ENCODE results near the gene NT5M. TPM values are rescaled to one million over a fixed set of nuclear protein-coding genes. Genes with fewer than 3 reads are reported as not detected.
"Not testable (repeated sequence)": the region's sequence is repeated elsewhere in the genome, so short reads cannot be mapped to it uniquely, and the experiment has no call there.

NT5M gene
- 1.9 and 2.9 TPM in 2 replicates for total RNA-seq (2014; rRNA removed; shearing (Covaris generic))
- polyA plus RNA-seq (2015; cell fraction: cytosol; rRNA removed): 2.7 and 2.9 TPM in 2 replicates
- 3.0 and 5.5 TPM in 2 replicates for polyA plus RNA-seq (2015; cell fraction: nucleus; rRNA removed)

GRCh38 chr17:17303010-17303846 is at the start of gene NT5M:
Gene NT5M, plus strand, starts transcription at chr17:17303373. Its CDS starts 178 bp downstream, at chr17:17303551.
- peak; percentile 63 for DNase-seq (ENCODE audit: low read depth)

- DNase-seq (ENCODE audit: low read depth): no peak
Observed at GRCh38 chr17:17253406-17253805, 49.8 kb upstream of the NT5M start.

DNA sequence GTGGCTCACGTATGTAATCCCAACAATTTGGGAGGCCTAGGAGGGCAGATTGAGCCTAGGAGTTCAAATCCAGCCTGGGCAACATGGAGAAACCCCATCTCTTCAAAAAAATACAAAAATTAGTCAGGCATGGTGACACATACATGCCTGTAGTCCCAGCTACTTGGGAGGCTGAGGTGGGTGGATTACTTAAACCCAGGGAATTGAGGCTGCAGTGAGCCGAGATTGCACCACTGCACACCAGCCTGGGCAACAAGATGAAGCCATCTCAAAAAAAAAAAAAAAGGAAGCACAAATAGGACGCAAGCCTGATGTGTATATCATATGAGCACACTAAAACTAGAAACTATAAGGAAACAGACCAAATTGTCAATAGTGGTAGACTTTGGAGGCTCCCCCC is 49.1 kb upstream of the NT5M start:
- DNase-seq (ENCODE audit: low read depth): no peak

GRCh38 chr17:17255689-17256088 is 47.5 kb upstream of the NT5M start:
- DNase-seq (ENCODE audit: low read depth): not testable (repeated sequence)

- DNase-seq (ENCODE audit: low read depth): no peak
Observed at GRCh38 chr17:17256316-17256715, 46.9 kb upstream of the NT5M start.

DNA sequence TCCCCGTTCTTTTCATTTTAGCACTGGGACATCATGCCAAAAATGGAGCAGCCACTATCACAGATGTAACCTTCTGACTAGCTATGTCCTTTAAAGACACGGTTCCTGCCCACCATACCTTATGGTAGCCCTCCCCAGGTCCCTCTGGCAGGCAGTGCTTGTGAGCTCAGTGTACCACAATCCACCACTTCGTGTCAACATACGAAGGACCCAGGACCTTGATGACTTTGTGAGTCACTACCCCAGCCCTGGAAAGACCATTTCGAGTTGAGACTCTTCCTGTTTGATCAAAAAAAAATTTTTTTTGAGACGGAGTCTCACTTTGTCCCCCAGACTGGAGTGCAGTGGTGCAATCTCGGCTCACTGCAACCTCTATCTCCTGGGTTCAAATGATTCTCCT is 45.2 kb upstream of the NT5M start:
- no peak for DNase-seq (ENCODE audit: low read depth)

GRCh38 chr17:17258998-17259397 is 44.2 kb upstream of the NT5M start:
- DNase-seq (ENCODE audit: low read depth): no peak

DNA sequence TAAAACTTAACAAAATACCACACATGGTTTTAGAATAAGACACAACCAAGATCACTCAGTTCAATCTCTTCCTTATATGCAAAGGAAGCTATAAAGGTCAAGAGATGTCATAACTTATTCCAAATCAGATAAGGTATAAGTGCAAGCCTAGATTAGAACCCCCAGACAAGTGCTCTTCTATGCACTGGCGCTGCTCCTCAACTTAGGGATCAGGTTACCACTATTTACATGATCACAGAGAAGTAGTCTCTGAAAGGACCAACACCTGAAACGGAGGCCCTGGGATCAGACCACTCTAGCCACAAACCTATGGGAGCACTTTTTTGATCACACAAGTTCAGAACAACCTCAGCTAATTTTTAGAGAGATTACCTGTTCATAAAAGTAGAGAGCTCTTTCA is 38.7 kb upstream of the NT5M start:
- no peak for DNase-seq (ENCODE audit: low read depth)

GRCh38 chr17:17269926-17270773 is 33.0 kb upstream of the NT5M start:
- DNase-seq (ENCODE audit: low read depth): no peak

DNA sequence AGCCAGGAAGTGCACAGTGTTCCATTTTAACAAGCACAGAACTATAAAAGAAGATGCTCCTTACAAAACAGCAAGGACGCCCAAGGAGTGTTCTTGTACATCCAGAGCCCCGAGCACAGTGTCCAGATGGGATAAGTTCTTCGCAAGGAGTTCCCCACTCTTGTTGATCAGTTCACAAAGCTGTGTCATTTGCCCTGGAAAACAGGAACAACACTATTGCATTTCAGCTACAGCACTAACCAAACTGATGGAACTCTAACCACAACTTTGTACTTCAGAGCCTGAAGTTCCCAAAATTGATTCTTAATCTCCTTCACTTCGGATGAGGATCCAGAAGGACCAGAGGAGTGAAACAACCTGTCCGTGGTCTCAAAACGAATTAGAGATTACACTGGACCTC is 27.2 kb upstream of the NT5M start:
- no peak for DNase-seq (ENCODE audit: low read depth)

DNA sequence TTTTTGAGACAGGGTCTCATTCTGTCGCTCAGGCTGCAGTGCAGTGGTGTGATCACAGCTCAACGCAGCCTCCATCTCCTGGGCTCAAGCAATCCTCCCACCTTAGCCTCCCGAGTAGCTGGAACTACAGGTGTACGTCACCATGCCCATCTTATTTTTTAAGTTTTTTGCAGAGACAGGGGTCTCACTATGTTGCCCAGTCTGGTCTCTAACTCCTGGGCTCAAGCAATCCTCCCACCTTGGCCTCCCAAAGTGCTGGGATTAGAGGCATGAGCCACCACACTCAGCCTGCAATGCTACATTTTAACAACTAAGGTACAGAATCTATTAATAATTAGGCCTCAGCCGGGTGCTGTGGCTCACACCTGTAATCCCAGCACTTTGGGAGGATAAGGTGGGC is 25.7 kb upstream of the NT5M start:
- DNase-seq (ENCODE audit: low read depth): not testable (repeated sequence)

DNA sequence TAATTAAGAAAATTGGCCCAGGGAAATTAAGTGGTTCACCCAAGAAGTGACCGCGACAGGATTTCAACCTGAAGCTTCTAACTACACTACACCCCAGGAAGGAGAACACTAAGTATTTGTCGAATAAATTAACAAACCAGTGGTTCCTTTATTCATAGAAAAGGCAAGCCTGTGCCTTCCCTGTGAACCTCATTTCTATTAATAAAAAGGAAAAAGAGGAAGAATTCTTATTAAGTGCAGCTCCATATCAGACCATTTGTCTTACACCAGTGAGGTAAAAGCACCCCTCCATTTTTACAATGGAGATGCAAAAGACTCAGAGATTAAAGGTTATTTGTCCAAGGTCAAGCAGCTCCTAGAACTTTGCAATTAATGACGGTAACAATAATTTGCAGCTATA is 23.9 kb upstream of the NT5M start:
- DNase-seq (ENCODE audit: low read depth): no peak

- DNase-seq (ENCODE audit: low read depth): peak; percentile 94
Observed at GRCh38 chr17:17280613-17281549, 22.3 kb upstream of the NT5M start, which contains the start of gene COPS3. Gene COPS3, minus strand, starts transcription at chr17:17281246. Its CDS starts 60 bp downstream, at chr17:17281186.

- no peak for DNase-seq (ENCODE audit: low read depth)
Observed at GRCh38 chr17:17285951-17286350, 17.2 kb upstream of the NT5M start.

DNA sequence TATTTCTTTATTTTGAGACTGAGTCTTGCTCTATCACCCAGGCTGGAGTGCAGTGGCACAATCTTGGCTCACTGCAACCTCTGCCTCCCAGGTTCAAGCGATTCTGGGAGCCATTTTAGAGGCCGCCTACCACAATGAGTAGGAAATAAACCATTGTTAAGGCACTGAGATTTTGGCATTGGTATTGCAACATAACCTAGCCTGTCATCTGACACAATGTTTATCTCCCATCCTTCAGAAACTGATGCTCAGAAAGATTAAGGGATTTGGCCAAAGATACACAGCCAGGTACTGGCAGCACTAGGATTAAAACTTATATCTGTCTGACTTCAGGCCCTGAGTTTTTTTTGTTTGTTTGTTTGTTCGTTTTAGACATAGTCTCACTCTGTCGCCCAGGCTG is 14.1 kb upstream of the NT5M start:
- DNase-seq (ENCODE audit: low read depth): no peak

- DNase-seq (ENCODE audit: low read depth): no peak
Observed at GRCh38 chr17:17289701-17290100, 13.5 kb upstream of the NT5M start.

DNA sequence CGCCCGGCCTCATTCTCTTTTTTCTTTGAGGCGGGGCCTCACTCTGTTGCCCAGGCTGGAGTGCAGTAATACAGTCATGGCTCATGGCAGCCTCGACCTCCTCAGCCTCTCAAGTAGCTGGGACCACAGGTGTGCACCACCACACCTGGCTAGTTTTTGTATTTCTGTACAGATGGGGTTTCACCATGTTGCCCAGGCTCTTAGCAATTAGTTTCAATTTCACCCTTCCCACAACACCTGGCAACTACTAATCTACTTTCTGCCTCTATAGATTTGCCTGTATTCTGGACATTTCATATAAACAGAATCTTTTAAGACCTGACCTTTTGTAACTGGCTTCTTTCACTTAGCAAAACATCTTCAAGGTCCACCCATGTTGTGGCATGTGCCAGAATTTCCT is 8.0 kb upstream of the NT5M start:
- no peak for DNase-seq (ENCODE audit: low read depth)

DNA sequence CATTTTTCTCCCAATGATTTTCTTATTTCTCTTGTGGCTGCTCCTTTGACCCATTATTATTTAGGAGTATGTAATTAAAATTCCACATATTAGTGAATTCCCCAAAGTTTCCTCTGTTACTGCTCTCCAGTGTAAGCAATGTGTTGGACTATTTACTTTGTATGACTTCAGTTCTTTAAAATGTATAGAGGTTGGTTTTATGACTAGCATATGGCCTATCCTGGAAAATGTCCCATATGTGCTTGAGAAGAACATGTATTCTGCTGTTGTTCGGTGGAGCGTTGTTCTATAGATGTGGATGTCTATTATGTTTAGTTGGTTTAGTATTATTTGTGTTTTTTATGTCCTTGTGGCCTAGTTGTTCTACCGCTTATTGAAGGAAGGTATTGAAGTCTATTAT is 6.0 kb upstream of the NT5M start:
- no peak for DNase-seq (ENCODE audit: low read depth)

GRCh38 chr17:17298108-17298507 is 5.1 kb upstream of the NT5M start:
- no peak for DNase-seq (ENCODE audit: low read depth)

DNA sequence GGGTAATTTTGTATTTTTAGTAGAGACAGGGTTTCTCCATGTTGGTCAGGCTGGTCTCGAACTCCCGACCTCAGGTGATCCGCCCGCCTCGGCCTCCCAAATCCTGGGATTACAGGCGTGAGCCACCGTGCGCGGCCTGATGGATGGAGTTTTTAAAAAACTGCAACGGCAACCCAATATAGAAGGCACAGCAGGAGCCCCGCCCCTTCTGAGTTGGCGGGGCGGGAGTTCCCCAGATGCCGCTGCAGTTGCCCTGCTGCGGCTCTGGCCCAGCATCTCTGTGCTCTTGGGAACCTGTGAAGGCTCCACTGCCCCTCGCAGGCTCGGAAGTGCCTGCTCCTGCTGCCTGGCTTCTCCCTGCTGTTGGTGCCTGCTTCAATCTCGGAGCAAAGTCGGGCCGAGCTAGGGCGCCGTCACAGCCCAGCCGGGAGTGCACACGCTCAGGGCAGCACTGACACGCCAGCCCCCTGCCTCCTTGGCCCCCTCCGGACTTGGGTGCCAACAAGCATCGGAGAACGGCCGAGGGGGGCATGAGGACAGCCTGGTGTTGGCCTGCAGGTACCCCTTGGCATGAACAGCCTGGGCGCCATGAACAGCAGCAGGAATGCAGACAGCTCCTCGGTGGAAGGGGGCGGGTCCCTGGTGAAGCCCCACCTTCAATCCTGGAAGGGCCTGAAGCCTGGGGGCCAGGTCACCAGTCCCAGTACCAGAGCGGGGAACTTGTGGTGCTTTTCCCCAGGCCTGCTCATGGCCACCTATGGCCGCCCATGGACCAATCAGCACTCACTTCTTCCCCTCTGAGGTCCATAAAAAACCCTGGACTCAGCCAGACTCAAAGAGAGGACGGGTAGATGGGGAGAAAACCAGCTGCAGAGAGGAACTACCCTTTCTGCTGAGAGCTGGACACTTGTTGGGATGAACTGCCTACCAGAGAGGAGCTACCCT is 2.3 kb upstream of the NT5M start:
- DNase-seq (ENCODE audit: low read depth): no peak
